ENCODE data around the gene TUBA8. TPM values are rescaled to one million over a fixed set of nuclear protein-coding genes. Genes with fewer than 3 reads are reported as not detected.
"Not testable (repeated sequence)": the region's sequence is repeated elsewhere in the genome, so short reads cannot be mapped to it uniquely, and the experiment has no call there.

TUBA8 gene
- polyA plus RNA-seq, 1 experiment, result 2.7 TPM

DNA sequence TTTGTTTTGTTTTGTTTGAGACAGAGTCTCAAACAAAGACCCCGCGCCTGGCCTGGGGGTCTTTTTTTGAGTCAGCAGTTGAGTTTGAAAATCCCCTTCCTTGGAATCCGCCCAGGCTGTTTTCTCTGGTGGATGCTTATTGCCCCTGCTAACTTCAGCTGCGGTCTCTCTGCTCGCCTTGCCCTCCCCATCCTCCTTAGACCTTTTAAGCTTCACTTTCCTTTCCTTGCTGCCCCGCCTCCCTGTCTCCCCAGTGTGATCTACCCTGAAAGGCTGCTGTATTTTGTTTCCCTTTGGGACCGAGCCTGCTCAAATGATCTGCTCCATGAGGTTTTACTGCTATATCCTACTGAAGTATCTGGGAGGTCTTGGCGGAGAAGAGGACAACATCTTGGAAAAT, 41.9 kb downstream of the TUBA8 start:
- TF ChIP-seq, protein P1, sequence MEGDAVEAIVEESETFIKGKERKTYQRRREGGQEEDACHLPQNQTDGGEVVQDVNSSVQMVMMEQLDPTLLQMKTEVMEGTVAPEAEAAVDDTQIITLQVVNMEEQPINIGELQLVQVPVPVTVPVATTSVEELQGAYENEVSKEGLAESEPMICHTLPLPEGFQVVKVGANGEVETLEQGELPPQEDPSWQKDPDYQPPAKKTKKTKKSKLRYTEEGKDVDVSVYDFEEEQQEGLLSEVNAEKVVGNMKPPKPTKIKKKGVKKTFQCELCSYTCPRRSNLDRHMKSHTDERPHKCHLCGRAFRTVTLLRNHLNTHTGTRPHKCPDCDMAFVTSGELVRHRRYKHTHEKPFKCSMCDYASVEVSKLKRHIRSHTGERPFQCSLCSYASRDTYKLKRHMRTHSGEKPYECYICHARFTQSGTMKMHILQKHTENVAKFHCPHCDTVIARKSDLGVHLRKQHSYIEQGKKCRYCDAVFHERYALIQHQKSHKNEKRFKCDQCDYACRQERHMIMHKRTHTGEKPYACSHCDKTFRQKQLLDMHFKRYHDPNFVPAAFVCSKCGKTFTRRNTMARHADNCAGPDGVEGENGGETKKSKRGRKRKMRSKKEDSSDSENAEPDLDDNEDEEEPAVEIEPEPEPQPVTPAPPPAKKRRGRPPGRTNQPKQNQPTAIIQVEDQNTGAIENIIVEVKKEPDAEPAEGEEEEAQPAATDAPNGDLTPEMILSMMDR (IDR thresholded peaks at IDR 0.05; ENCODE audit: low read depth, low read length), result no peak
- no peak for DNase-seq (ENCODE audit: low read depth, low spot score)
- POLR2A ChIA-PET, result no interaction called here

DNA sequence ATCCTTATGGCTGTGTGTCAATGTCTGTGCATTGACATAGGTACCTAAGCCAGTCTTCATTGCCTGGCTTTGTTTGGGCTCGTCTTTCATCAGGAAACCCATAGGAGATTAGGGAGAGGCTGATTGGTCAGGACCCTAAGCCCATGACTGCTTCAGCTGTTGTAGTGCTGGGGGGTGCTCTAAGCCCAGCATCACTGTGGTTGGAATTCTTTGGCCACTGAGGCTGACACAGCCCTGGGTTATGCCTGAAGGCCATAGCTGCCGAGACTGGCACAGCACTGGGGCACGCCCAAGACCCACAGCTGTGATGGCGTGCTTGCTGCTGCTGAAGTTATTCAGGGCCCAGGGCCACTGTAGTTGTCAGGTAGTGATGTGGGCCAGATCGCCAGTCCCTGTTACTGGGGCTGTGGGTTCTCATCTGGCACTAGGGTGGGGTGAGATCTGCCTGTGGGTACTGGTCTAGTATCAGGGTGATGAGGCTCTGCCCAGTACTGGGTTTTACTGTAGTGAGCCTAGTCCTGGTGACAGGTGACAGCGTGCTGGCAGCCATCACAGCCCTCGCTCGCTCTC, 44.3 kb downstream of the TUBA8 start:
- CTCF ChIA-PET, result no interaction called here

More for the DNA sequence above, 41.9 kb downstream of the TUBA8 start:
- Histone ChIP-seq H3K27me3 (ENCODE audit: control insufficient read depth, insufficient read depth, low read length) (no peaks in the 10 kb centered on the region), H3K27ac (ENCODE audit: low read depth, low read length) (no peak overlapping the region), H3K4me3 (ENCODE audit: low read depth, low read length) (no peak overlapping the region), H3K9me3 (ENCODE audit: control insufficient read depth, insufficient read depth, low read length) (peaks cover 6% of the 10 kb centered on the region; the same call in 1 of the 2 replicates)
- CTCF ChIA-PET, result interaction anchor here (2.5 kb wide), 1 partner anchor 322 kb away, joined by 8 read pairs; no protein-coding TSS in a partner anchor

DNA sequence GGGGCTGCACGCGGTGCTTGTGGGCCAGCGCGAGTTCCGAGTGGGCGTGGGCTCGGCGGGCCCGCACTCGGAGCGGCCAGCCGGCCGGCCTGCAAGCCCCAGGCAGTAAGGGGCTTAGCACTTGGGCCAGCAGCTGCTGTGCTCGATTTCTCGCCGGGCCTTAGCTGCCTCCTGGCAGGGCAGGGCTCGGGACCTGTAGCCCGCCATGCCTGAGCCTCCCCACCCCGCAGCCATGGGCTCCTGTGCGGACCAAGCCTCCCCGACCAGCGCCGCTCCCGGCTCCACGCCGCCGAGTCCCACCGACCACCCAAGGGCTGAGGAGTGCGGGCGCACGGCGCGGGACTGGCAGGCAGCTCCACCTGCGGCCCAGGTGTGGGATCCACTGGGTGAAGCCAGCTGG, 44.9 kb downstream of the TUBA8 start:
- H3K27me3 ChIP-seq (ENCODE audit: control insufficient read depth, insufficient read depth, low read length); H3K9me3 ChIP-seq (ENCODE audit: control insufficient read depth, insufficient read depth, low read length); CTCF ChIA-PET; DNase-seq (ENCODE audit: low read depth, low spot score); POLR2A ChIA-PET; H3K27ac ChIP-seq (ENCODE audit: low read depth, low read length); H3K4me3 ChIP-seq (ENCODE audit: low read depth, low read length): not testable (repeated sequence)

More for the DNA sequence above, 44.3 kb downstream of the TUBA8 start:
- POLR2A ChIA-PET, result no interaction called here
- Histone ChIP-seq H3K27me3 (ENCODE audit: control insufficient read depth, insufficient read depth, low read length) (no peaks in the 10 kb centered on the region), H3K4me3 (ENCODE audit: low read depth, low read length) (no peak overlapping the region), H3K9me3 (ENCODE audit: control insufficient read depth, insufficient read depth, low read length) (peaks cover 6% of the 10 kb centered on the region; the same call in 1 of the 2 replicates), H3K27ac (ENCODE audit: low read depth, low read length) (no peak overlapping the region)
- TF ChIP-seq, protein P1 (IDR thresholded peaks at IDR 0.05; ENCODE audit: low read depth, low read length), result no peak
- DNase-seq (ENCODE audit: low read depth, low spot score), result no peak

DNA sequence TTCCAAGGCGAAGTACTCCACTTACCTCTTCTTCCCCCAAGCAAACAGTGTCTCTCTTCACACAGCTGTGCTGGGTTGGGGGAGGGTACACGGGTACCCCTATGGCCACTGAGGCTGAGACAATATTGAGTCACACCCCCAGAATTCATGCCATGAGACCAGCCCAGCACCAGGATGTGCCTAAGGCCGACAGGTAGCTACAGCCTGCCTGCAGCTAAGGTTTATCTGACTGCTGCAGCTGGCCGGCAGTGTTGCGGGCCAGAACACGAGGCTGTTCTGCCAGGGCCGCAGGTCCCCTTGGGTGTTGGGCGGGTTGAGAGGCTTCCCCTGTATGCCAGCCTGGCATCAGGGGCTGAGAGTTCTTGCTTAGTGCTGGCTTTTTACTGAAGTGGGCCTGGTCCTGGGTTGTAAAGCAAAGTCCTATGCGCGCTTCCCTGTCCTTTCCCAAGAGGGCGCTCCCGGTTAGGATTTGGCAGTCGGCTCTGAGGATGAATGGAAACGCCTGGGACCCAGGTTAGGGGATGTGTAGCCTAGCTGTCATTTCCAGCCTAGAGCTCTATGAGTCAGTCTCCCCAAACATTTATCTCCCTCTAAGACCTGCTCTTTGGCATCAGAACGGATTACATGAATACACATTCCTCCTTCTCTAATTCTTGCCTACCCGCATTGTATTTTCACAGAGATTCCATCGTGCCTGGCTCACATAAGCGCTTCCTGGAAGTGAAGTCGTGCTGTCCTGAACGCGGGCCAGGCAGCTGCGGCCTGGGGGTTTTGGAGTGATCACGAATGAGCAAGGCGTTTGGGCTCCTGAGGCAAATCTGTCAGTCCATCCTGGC, 46.5 kb downstream of the TUBA8 start:
- CTCF ChIA-PET, result interaction anchor here (1.1 to 1.5 kb wide), 3 partner anchors 16 to 965 kb away, joined by 3 to 4 read pairs (median 4); partner anchors contain the start of gene DGCR2
- TF ChIP-seq, protein P1 (IDR thresholded peaks at IDR 0.05; ENCODE audit: low read depth, low read length), result peak; percentile 95
- Histone ChIP-seq H3K9me3 (ENCODE audit: control insufficient read depth, insufficient read depth, low read length) (peaks cover 6% of the 10 kb centered on the region; the same call in 1 of the 2 replicates), H3K27ac (ENCODE audit: low read depth, low read length) (peak overlapping the region; percentile 97), H3K27me3 (ENCODE audit: control insufficient read depth, insufficient read depth, low read length) (no peaks in the 10 kb centered on the region), H3K4me3 (ENCODE audit: low read depth, low read length) (no peak overlapping the region)
- DNase-seq (ENCODE audit: low read depth, low spot score), result peak; percentile 99
- POLR2A ChIA-PET, result no interaction called here

DNA sequence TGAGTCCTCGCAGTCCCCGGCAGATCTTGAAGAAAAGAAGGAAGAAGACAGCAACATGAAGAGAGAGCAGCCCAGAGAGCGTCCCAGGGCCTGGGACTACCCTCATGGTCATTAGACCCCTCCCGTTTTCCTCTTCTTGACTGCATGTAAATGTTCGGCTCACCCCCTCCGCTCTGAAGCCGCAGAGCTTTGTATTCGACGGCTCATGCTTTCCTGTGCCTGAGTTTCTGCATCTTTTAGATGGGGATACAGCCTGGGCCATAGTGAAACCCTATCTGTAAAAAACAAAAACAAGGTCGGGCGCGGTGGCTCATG, 47.1 kb downstream of the TUBA8 start:
- Histone ChIP-seq H3K4me3 (ENCODE audit: low read depth, low read length) (no peak overlapping the region), H3K27me3 (ENCODE audit: control insufficient read depth, insufficient read depth, low read length) (no peaks in the 10 kb centered on the region), H3K27ac (ENCODE audit: low read depth, low read length) (peak overlapping the region; percentile 97), H3K9me3 (ENCODE audit: control insufficient read depth, insufficient read depth, low read length) (peaks cover 6% of the 10 kb centered on the region; the same call in 1 of the 2 replicates)
- POLR2A ChIA-PET, result no interaction called here
- TF ChIP-seq, protein P1 (IDR thresholded peaks at IDR 0.05; ENCODE audit: low read depth, low read length), result no peak
- CTCF ChIA-PET, result interaction anchor here (1.2 to 1.5 kb wide), 2 partner anchors 17 to 909 kb away, joined by 3 to 4 read pairs; no protein-coding TSS in a partner anchor
- no peak for DNase-seq (ENCODE audit: low read depth, low spot score)

DNA sequence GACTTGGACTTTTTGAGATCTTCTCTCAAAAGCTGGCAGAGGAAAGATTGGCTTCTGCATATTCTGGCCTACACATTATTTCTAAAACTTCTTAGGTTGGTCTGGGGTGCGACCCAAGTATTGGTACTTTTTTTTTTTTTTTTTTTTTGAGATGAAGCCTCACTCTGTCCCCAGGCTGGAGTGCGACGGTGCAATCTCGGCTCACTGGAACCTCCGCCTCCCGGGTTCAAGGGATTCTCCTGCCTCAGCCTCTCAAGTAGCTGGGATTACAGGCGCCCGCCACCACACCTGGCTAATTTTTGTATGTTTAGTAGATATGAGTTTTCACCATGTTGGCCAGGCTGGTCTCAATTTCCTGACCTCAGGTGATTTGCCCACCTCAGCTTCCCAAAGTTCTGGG, 50.0 kb downstream of the TUBA8 start:
- CTCF ChIA-PET; H3K27ac ChIP-seq (ENCODE audit: low read depth, low read length); H3K27me3 ChIP-seq (ENCODE audit: control insufficient read depth, insufficient read depth, low read length); H3K9me3 ChIP-seq (ENCODE audit: control insufficient read depth, insufficient read depth, low read length); POLR2A ChIA-PET; H3K4me3 ChIP-seq (ENCODE audit: low read depth, low read length); DNase-seq (ENCODE audit: low read depth, low spot score): not testable (repeated sequence)

DNA sequence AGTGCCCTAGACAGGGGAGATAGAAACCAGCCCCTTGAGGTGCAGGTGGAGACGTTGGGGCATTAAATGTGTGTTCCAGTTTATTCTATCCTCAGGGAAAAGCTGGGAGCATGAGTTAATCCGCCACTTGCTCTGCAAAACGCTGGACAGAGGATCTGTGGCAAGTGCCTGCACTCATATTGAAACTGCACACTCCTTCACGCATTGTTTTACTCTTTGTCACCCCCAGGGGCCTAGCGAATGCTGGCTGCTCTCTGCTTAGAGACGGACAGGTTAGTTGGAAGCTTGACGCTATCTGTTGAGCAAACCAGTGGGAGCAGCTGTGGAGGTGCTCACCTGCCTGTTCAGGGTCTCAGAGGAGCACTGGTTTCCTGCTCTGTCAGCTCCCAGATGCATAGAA, 53.2 kb downstream of the TUBA8 start:
- H3K9me3 ChIP-seq (ENCODE audit: control insufficient read depth, insufficient read depth, low read length); POLR2A ChIA-PET; DNase-seq (ENCODE audit: low read depth, low spot score); CTCF ChIA-PET; H3K27ac ChIP-seq (ENCODE audit: low read depth, low read length); H3K27me3 ChIP-seq (ENCODE audit: control insufficient read depth, insufficient read depth, low read length); H3K4me3 ChIP-seq (ENCODE audit: low read depth, low read length): not testable (repeated sequence)

DNA sequence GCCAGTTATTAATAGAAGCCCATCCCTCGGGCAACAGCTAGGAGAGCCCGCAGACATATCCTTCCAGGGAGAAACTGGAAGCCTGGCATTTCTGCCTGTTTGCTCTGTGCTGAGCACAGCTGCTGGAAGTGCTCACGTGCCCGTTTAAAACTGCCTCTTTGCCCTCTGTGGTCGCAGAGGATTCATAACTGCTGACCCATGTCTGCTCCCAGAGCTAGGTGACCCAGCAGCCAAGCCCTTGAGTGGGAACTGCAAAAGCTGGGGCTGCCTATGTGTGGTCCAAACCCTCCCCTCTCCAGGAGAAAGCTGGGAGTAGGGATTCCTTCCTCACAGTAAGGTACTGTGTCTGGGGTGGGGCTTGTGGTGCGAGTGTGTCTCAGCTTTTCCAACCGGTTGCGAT, 54.0 kb downstream of the TUBA8 start:
- DNase-seq (ENCODE audit: low read depth, low spot score); H3K9me3 ChIP-seq (ENCODE audit: control insufficient read depth, insufficient read depth, low read length); POLR2A ChIA-PET; CTCF ChIA-PET; H3K4me3 ChIP-seq (ENCODE audit: low read depth, low read length); H3K27ac ChIP-seq (ENCODE audit: low read depth, low read length); H3K27me3 ChIP-seq (ENCODE audit: control insufficient read depth, insufficient read depth, low read length): not testable (repeated sequence)
